Measurements from ENCODE around the gene MBD5. TPM values are rescaled to one million over a fixed set of nuclear protein-coding genes. Genes with fewer than 3 reads are reported as not detected.

The MBD5 gene
- total and polyA plus RNA-seq, 4 donors, result 2.0 to 15.9 (median 9.5) TPM

- H3K9me3 ChIP-seq (ENCODE audit: control insufficient read depth in 4 of 4, low read length in 3 of 4), result no peaks in the 10 kb centered on the region
- 94% methylated on average over 3 of the region's 3 CpGs for WGBS
- no peaks in the 10 kb centered on the region for H3K36me3 ChIP-seq (ENCODE audit: control insufficient read depth in 4 of 4, insufficient read depth in 3 of 4, low read depth in 1 of 4, low read length in 3 of 4)
- H3K27ac ChIP-seq (ENCODE audit: low read depth in 1 of 2, low read length in 2 of 2), result no peak overlapping the region
- no peaks in the 10 kb centered on the region for H3K27me3 ChIP-seq (ENCODE audit: control insufficient read depth in 4 of 4, insufficient read depth in 4 of 4, low read length in 3 of 4)
- TF ChIP-seq GABPA (IDR thresholded peaks at IDR 0.05 in 1 of 2, conservative IDR thresholded peaks at IDR 0.05 in 1 of 2) (no peak), REST (IDR thresholded peaks at IDR 0.05) (no peak), RXRA (IDR thresholded peaks at IDR 0.05) (no peak), TAF1 (conservative IDR thresholded peaks at IDR 0.05) (no peak), NR2F2 (IDR thresholded peaks at IDR 0.05) (no peak), JUND (IDR thresholded peaks at IDR 0.05) (no peak), HNF4G (IDR thresholded peaks at IDR 0.05) (no peak), MAX (IDR thresholded peaks at IDR 0.05) (no peak), EGR1 (IDR thresholded peaks at IDR 0.05; ENCODE audit: low read depth in 2 of 2) (no peak), SP1 (IDR thresholded peaks at IDR 0.05) (no peak), RAD21 (IDR thresholded peaks at IDR 0.05) (no peak), CTCF (IDR thresholded peaks at IDR 0.05; ENCODE audit: low read depth, low read length, missing input control) (no peak), FOXA1 (IDR thresholded peaks at IDR 0.05) (no peak)
- H3K9ac ChIP-seq (ENCODE audit: low read depth in 1 of 2, low read length in 2 of 2), result no peak overlapping the region
- no peaks in the 10 kb centered on the region for H3K4me1 ChIP-seq (ENCODE audit: control insufficient read depth in 4 of 4, insufficient read depth in 4 of 4, low read length in 3 of 4)
- H3K4me3 ChIP-seq (ENCODE audit: low read depth in 1 of 3, low read length in 3 of 3), result no peak overlapping the region
- DNase-seq (ENCODE audit: low spot score), result no peak
Measured at GRCh38 chr2:148450531-148450930, 429.6 kb downstream of the MBD5 start.

- Histone ChIP-seq H3K27ac (ENCODE audit: low read depth in 1 of 2, low read length in 2 of 2) (no peak overlapping the region), H3K9ac (ENCODE audit: low read depth in 1 of 2, low read length in 2 of 2) (no peak overlapping the region), H3K27me3 (ENCODE audit: control insufficient read depth in 4 of 4, insufficient read depth in 4 of 4, low read length in 3 of 4) (no peaks in the 10 kb centered on the region), H3K36me3 (ENCODE audit: control insufficient read depth in 4 of 4, insufficient read depth in 3 of 4, low read depth in 1 of 4, low read length in 3 of 4) (no peaks in the 10 kb centered on the region), H3K9me3 (ENCODE audit: control insufficient read depth in 4 of 4, low read length in 3 of 4) (no peaks in the 10 kb centered on the region), H3K4me3 (ENCODE audit: low read depth in 1 of 3, low read length in 3 of 3) (no peak overlapping the region), H3K4me1 (ENCODE audit: control insufficient read depth in 4 of 4, insufficient read depth in 4 of 4, low read length in 3 of 4) (no peaks in the 10 kb centered on the region)
- no peak for TF ChIP-seq RXRA (IDR thresholded peaks at IDR 0.05)
- no peak for TF ChIP-seq ATF3 (IDR thresholded peaks at IDR 0.05)
- TF ChIP-seq HNF4A (conservative IDR thresholded peaks at IDR 0.05), result no peak
- no peak for TF ChIP-seq FOXA2 (IDR thresholded peaks at IDR 0.05)
- TF ChIP-seq TAF1 (conservative IDR thresholded peaks at IDR 0.05), result no peak
- TF ChIP-seq FOXA1 (IDR thresholded peaks at IDR 0.05), result no peak
- no peak for TF ChIP-seq REST (IDR thresholded peaks at IDR 0.05)
- TF ChIP-seq YY1 (IDR thresholded peaks at IDR 0.05), result no peak
- TF ChIP-seq EGR1 (IDR thresholded peaks at IDR 0.05; ENCODE audit: low read depth in 2 of 2), result no peak
- DNase-seq (ENCODE audit: low spot score), result no peak
- 95% methylated on average over 2 of the region's 2 CpGs for WGBS
Measured at GRCh38 chr2:148451046-148451445, 430.2 kb downstream of the MBD5 start.

Measured in liver (tissue), 9 donors.